HCT116 (cell line): ENCODE results near the gene ANKRD16. TPM values are rescaled to one million over a fixed set of nuclear protein-coding genes. Genes with fewer than 3 reads are reported as not detected.

Experiments used
- ATAC-seq: fragments of 200-7000 bp; cut with Tn5 transposase; 2 replicates; pipeline ENCODE4 v1.9.1; 2020; ENCODE audit warnings: mild to moderate bottlenecking, moderate library complexity
- BruUV-seq: library from RNA; stranded (reverse); fragments of 400-500 nt; replicated peaks from 2 replicates; lab custom pipeline; 2021; lab: Mats Ljungman, UMichigan
- CTCF ChIA-PET: fragments of 300-600 bp; sonication (Branson Sonifier 250); formaldehyde crosslinking; loops from one replicate; lab custom pipeline; 2021; ENCODE audit warnings: antibody characterized with exemption; lab: Charles Lee
- POLR2A ChIA-PET: fragments of 300-600, 350-600 bp; sonication (Branson Sonifier 250); formaldehyde crosslinking; loops from one replicate; lab custom pipeline; 2021; ENCODE audit warnings: antibody characterized with exemption; lab: Charles Lee
- RAD21 ChIA-PET, 2 experiments: fragments of 300-600 bp; sonication (Branson Sonifier 250); formaldehyde crosslinking; loops; one replicate each; lab custom pipeline; 2023; ENCODE audit warnings: low total read pairs in 2 of 2; ENCODE audit not compliant: uncharacterized antibody in 2 of 2, unreplicated experiment in 2 of 2, low non-redundant PET in 1 of 2; lab: Charles Lee
- DNase-seq: peaks from one replicate; pipeline ENCODE4 v3.0.0-alpha.2; 2010; ENCODE audit warnings: low read depth, low spot score
- H2AFZ ChIP-seq: fragments of 200-600 bp; shearing (Covaris generic), sonication (generic); 2 replicates; pipeline ENCODE4 v1.6.1; 2017; ENCODE audit warnings: low read depth, mixed run types, mixed read lengths, antibody characterized with exemption, low read length; ENCODE audit not compliant: poor library complexity, severe bottlenecking
- H3K27ac ChIP-seq: 2 replicates; pipeline ENCODE4 v1.5.1; 2012; ENCODE audit warnings: low read depth, low read length
- H3K27me3 ChIP-seq: fragments of 200-600 bp; sonication (generic); 2 replicates; pipeline ENCODE4 v1.6.1; 2016; ENCODE audit warnings: mixed run types, low read length, mixed read lengths; ENCODE audit not compliant: insufficient read depth
- H3K36me3 ChIP-seq, 2 experiments: fragments of 200-500 bp in 1 of 2; fragments of 200-600 bp in 1 of 2; sonication (Bioruptor generic) in 1 of 2; sonication (generic) in 1 of 2; 2 replicates each; pipeline versions ENCODE4 v1.5.1 to v1.6.1; 2014 to 2016; ENCODE audit warnings: low read length in 2 of 2, inconsistent platforms in 1 of 2, mixed read lengths in 1 of 2, mixed run types in 1 of 2; ENCODE audit not compliant: insufficient read depth in 2 of 2, control insufficient read depth in 1 of 2
- H3K4me1 ChIP-seq, 2 experiments: fragments of 200-600 bp in 1 of 2; sonication (generic) in 1 of 2; 2 replicates each; pipeline versions ENCODE4 v1.5.1 to v1.6.1; 2012 to 2017; ENCODE audit warnings: low read length in 2 of 2, inconsistent platforms in 1 of 2, mild to moderate bottlenecking in 1 of 2, mixed read lengths in 1 of 2, mixed run types in 1 of 2, moderate library complexity in 1 of 2; ENCODE audit not compliant: insufficient read depth in 2 of 2, control insufficient read depth in 1 of 2
- H3K4me2 ChIP-seq: fragments of 200-600 bp; sonication (generic); 2 replicates; pipeline ENCODE4 v1.6.1; 2017; ENCODE audit warnings: mixed run types, low read length, mixed read lengths
- H3K4me3 ChIP-seq, 2 experiments: fragments of 200-600 bp in 1 of 2; sonication (generic) in 1 of 2; replicated peaks in 1 of 2; 2 replicates each; pipeline ENCODE4 v1.5.1; 2011 to 2016; ENCODE audit warnings: low read length in 2 of 2, control low read depth in 1 of 2, low read depth in 1 of 2, mild to moderate bottlenecking in 1 of 2, mixed read lengths in 1 of 2, mixed run types in 1 of 2
- H3K79me2 ChIP-seq: fragments of 200-600 bp; sonication (generic); 2 replicates; pipeline ENCODE4 v1.6.1; 2017; ENCODE audit warnings: mild to moderate bottlenecking, mixed run types, low read length, moderate library complexity, mixed read lengths; ENCODE audit not compliant: insufficient read depth
- H3K9ac ChIP-seq: fragments of 200-600 bp; sonication (generic); 2 replicates; pipeline ENCODE4 v1.6.1; 2016; ENCODE audit warnings: low read length, mixed read lengths
- H3K9me2 ChIP-seq: fragments of 200-600 bp; sonication (generic), shearing (Covaris generic); 2 replicates; pipeline ENCODE4 v1.6.1; 2017; ENCODE audit warnings: mixed run types, mild to moderate bottlenecking, moderate library complexity; ENCODE audit not compliant: insufficient read depth
- H3K9me3 ChIP-seq, 2 experiments: fragments of 200-500 bp in 1 of 2; fragments of 200-600 bp in 1 of 2; sonication (Bioruptor generic) in 1 of 2; sonication (generic) in 1 of 2; 2 replicates each; pipeline ENCODE4 v1.6.1; 2014 to 2017; ENCODE audit warnings: low read length in 2 of 2, mixed read lengths in 2 of 2, inconsistent platforms in 1 of 2, low read depth in 1 of 2, mild to moderate bottlenecking in 1 of 2, mixed run types in 1 of 2, moderate library complexity in 1 of 2; ENCODE audit not compliant: control insufficient read depth in 1 of 2, insufficient read depth in 1 of 2
- H4K20me1 ChIP-seq: fragments of 200-600 bp; sonication (generic), shearing (Covaris generic); 2 replicates; pipeline ENCODE4 v1.6.1; 2017; ENCODE audit warnings: mixed run types, mild to moderate bottlenecking, moderate library complexity; ENCODE audit not compliant: insufficient read depth
- CBX3 ChIP-seq: IDR thresholded peaks from 2 replicates; pipeline ENCODE4 v1.6.1; 2012; ENCODE audit warnings: low read depth
- CTCF ChIP-seq, 3 experiments: fragments of 200-600 bp in 1 of 3; sonication (generic) in 1 of 3; IDR thresholded peaks in 2 of 3; conservative IDR thresholded peaks in 1 of 3; 2 replicates each; pipeline ENCODE4 v1.5.1; 2012 to 2017; ENCODE audit warnings: low read depth in 2 of 3, low read length in 2 of 3, antibody characterized with exemption in 1 of 3, borderline replicate concordance in 1 of 3, control low read depth in 1 of 3, mild to moderate bottlenecking in 1 of 3, mixed read lengths in 1 of 3, mixed run types in 1 of 3, moderate library complexity in 1 of 3; ENCODE audit not compliant: insufficient read depth in 1 of 3
- FOSL1 ChIP-seq: IDR thresholded peaks from 2 replicates; pipeline ENCODE4 v1.6.1; 2012; ENCODE audit warnings: low read depth
- MAX ChIP-seq: IDR thresholded peaks from 2 replicates; pipeline ENCODE4 v1.6.1; 2012
- POLR2A ChIP-seq: IDR thresholded peaks from 2 replicates; pipeline ENCODE4 v1.7.0; 2011; ENCODE audit warnings: borderline replicate concordance; ENCODE audit not compliant: insufficient read depth, insufficient read length; ENCODE audit errors: extremely low read depth
- POLR2AphosphoS5 ChIP-seq: IDR thresholded peaks from 2 replicates; pipeline ENCODE4 v1.6.1; 2011; ENCODE audit warnings: mild to moderate bottlenecking, low read depth, low read length, moderate library complexity
- REST ChIP-seq: IDR thresholded peaks from 2 replicates; pipeline ENCODE4 v1.6.1; 2012; ENCODE audit warnings: low read depth
- SP1 ChIP-seq: IDR thresholded peaks from 2 replicates; pipeline ENCODE4 v1.6.1; 2012; ENCODE audit warnings: low read depth
- SRF ChIP-seq: IDR thresholded peaks from 2 replicates; pipeline ENCODE4 v1.6.1; 2012; ENCODE audit warnings: low read depth
- intact Hi-C: fragments of 100-400 bp; cut with micrococcal nuclease; formaldehyde crosslinking; loops from 2 replicates; pipeline ENCODE4 v1.10.0; 2022
- total RNA-seq: library from RNA; stranded (reverse); gene quantifications from one replicate; pipeline ENCODE4 v1.2.1, GENCODE V29; 2021; ENCODE audit not compliant: unreplicated experiment

Gene ANKRD16
- total RNA-seq, 1 experiment from 2014 or later, result 9.4 TPM

GRCh38 chr10:5817322-5818047 lies 72.2 kb downstream of the ANKRD16 start:
- H3K27ac ChIP-seq, result no peak overlapping the region
- no peaks in the 10 kb centered on the region for H3K9me2 ChIP-seq
- POLR2A ChIA-PET, result no interaction called here
- CTCF ChIA-PET, result no interaction called here
- RAD21 ChIA-PET, result no interaction called here
- peaks cover 5 to 14% of the 10 kb centered on the region in 2 experiments; a peak in 2 of 4 replicates for H3K4me1 ChIP-seq
- ATAC-seq, result no peak
- H3K9me3 ChIP-seq, result no peaks in the 10 kb centered on the region
- intact Hi-C loops, result no loop called here
- no peaks in the 10 kb centered on the region for H3K27me3 ChIP-seq
- H3K79me2 ChIP-seq, result peaks cover 14% of the 10 kb centered on the region
- H3K4me3 ChIP-seq, result no peak overlapping the region
- H3K4me2 ChIP-seq, result no peak overlapping the region
- no peaks in the 10 kb centered on the region for H3K36me3 ChIP-seq
- H3K9ac ChIP-seq, result no peak overlapping the region
- BruUV-seq, result no TSS peak
- H2AFZ ChIP-seq, result no peak overlapping the region
- peaks cover 1% of the 10 kb centered on the region; the same call in 1 of the 2 replicates for H4K20me1 ChIP-seq
- no peak for DNase-seq
- TF ChIP-seq CTCF (IDR thresholded peaks at IDR 0.05 in 2 of 3, conservative IDR thresholded peaks at IDR 0.05 in 1 of 3; ENCODE audit: borderline replicate concordance in 1 of 3, insufficient read depth in 1 of 3, low read depth in 2 of 3, low read length in 2 of 3) (no peak), SRF (no peak), FOSL1 (no peak), POLR2AphosphoS5 (no peak), CBX3 (no peak), MAX (no peak), POLR2A (no peak), REST (no peak), SP1 (no peak)
